NB4 (cell line): ENCODE results near the gene STRN4.

Experiments used
- POLR2A ChIP-seq: IDR thresholded peaks from 2 replicates; pipeline ENCODE4 v1.6.1; 2011; ENCODE audit warnings: mild to moderate bottlenecking; ENCODE audit not compliant: insufficient read length; ENCODE audit errors: extremely low read depth
- TF ChIP-seq, protein P1 (sequence below): IDR thresholded peaks from one replicate; pipeline ENCODE4 v1.5.1; 2012; ENCODE audit warnings: low read depth, low read length

- TF ChIP-seq, protein P1, sequence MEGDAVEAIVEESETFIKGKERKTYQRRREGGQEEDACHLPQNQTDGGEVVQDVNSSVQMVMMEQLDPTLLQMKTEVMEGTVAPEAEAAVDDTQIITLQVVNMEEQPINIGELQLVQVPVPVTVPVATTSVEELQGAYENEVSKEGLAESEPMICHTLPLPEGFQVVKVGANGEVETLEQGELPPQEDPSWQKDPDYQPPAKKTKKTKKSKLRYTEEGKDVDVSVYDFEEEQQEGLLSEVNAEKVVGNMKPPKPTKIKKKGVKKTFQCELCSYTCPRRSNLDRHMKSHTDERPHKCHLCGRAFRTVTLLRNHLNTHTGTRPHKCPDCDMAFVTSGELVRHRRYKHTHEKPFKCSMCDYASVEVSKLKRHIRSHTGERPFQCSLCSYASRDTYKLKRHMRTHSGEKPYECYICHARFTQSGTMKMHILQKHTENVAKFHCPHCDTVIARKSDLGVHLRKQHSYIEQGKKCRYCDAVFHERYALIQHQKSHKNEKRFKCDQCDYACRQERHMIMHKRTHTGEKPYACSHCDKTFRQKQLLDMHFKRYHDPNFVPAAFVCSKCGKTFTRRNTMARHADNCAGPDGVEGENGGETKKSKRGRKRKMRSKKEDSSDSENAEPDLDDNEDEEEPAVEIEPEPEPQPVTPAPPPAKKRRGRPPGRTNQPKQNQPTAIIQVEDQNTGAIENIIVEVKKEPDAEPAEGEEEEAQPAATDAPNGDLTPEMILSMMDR = no peak
- no peak for TF ChIP-seq POLR2A
Measured at GRCh38 chr19:46730187-46730586, 16.1 kb downstream of the STRN4 start.
